LNCaP clone FGC (cell line): ENCODE results near the gene GALNT18.
"Not testable (repeated sequence)": the region's sequence is repeated elsewhere in the genome, so short reads cannot be mapped to it uniquely, and the experiment has no call there.

ENCODE experiments used
- DNase-seq: peaks from one replicate; pipeline ENCODE4 v3.0.0-alpha.2; 2011; ENCODE audit warnings: low read depth
- H3K4me3 ChIP-seq: 2 replicates; pipeline ENCODE4 v1.5.1; 2011; ENCODE audit warnings: mild to moderate bottlenecking, low read depth, low read length, control low read depth
- CTCF ChIP-seq: IDR thresholded peaks from 2 replicates; pipeline ENCODE4 v1.5.1; 2012; ENCODE audit warnings: mild to moderate bottlenecking; ENCODE audit not compliant: control insufficient read depth, insufficient read depth; ENCODE audit errors: extremely low read depth

The GALNT18 gene

GRCh38 chr11:11366793-11367192, 255.0 kb downstream of the GALNT18 start:
- H3K4me3 ChIP-seq = no peak overlapping the region
- no peak for TF ChIP-seq CTCF
- no peak for DNase-seq

DNA sequence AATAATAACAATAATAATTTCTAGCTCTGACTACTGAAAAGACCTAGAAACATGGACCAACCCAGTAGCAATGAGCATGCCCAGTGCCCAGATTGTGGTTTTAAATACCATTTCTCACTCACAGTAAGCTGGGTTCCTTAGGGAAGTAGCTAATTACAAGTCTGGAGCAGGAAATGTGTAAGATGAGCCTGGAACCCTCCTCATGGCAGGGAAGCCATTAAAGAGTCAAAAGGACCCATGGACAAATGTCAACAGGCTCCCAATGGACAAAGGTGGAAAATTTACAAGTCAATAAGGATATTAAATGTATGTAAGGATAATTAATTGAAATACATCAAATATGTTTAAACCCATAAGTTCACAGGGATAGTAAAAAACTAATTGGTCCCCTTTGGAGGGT, 258.1 kb downstream of the GALNT18 start:
- no peak overlapping the region for H3K4me3 ChIP-seq
- no peak for DNase-seq
- no peak for TF ChIP-seq CTCF

DNA sequence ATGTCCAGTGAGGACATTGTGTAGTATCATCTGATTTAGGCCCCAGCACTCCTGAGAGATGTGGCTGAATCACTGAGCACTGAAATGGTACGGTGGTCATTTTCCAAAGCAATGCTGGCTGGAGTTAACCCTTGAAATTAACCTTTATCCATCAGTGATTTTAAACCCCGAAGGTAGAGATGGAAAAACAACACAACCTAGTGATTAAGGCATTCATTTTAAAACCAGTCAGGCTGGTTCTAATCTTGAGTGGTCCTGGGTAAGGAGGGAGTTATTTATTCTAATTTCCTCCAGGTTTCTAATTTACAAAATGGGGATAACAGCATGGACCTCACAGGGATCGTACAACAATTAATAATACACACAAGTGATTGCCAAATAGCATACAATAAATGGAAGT, 262.2 kb downstream of the GALNT18 start:
- no peak for DNase-seq
- no peak for TF ChIP-seq CTCF
- no peak overlapping the region for H3K4me3 ChIP-seq

- no peak overlapping the region for H3K4me3 ChIP-seq
- TF ChIP-seq CTCF = no peak
- no peak for DNase-seq
These were observed 265.0 kb downstream of the GALNT18 start for GRCh38 chr11:11356842-11357241.

DNA sequence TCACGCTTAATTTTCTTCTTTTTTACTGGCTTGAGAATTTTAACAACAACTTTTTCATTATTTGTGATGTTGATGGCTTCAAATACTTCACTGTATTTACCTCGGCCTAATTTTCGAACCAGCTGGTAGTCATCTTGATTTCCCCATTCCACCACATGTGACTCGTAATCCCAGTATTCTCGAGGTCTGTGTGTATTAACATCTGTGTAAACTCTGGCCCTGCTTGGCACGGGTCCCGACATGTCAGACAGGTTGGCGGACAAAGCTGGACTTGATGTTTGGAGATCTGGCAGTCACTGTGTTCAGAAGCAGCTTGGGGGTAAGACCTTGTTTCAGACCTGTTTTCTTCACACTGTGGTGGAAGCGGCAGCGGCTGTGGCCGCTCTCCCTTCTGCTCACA, 268.9 kb downstream of the GALNT18 start, which contains the start of gene CSNK2A3:
CSNK2A3 (minus strand) TSS at position 373 of the 400 bp plus-strand sequence; CDS start at position 242, 131 bp downstream.
- DNase-seq, H3K4me3 ChIP-seq: not testable (repeated sequence)

- not testable (repeated sequence) for DNase-seq, H3K4me3 ChIP-seq
These were observed 270.0 kb downstream of the GALNT18 start for GRCh38 chr11:11351851-11352250.

- DNase-seq = no peak
- no peak overlapping the region for H3K4me3 ChIP-seq
- no peak for TF ChIP-seq CTCF
These were observed 270.7 kb downstream of the GALNT18 start for GRCh38 chr11:11351042-11351586.

DNA sequence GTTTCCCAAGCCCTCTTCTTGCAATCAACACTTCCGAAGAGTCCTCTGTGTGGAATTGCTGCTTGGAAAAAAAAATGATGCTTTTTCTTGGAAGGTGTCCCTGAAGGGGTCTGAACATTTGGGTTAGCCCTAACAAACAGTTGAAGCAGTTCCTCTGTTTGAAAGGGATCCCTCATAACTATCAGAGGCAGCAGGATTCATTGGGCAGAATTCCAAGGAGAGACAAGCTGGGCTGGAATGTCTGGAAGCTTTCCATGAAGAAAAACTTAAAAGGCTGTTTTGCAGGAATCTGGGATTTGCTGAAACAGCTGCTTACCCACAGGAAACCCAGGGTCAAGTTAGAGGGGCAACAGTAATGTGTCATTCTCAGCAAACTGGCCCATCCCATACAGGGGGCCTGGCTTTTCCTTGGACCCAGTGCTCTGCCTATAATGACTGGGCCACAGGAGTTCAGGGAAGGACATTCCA, 271.9 kb downstream of the GALNT18 start:
- no peak for DNase-seq
- TF ChIP-seq CTCF = no peak
- H3K4me3 ChIP-seq = no peak overlapping the region
